GM04503 (cell line): Measurements from ENCODE around the gene ERBB2.
"Not testable (repeated sequence)": the region's sequence is repeated elsewhere in the genome, so short reads cannot be mapped to it uniquely, and the experiment has no call there.

Source experiments
- DNase-seq: peaks from one replicate; pipeline ENCODE4 v3.0.0-alpha.2; 2012; ENCODE audit warnings: low read depth

ERBB2 gene

GRCh38 chr17:39703913-39704312 lies 4.0 kb downstream of the ERBB2 start:
- DNase-seq, result no peak

- no peak for DNase-seq
These were observed 5.1 kb downstream of the ERBB2 start for GRCh38 chr17:39704821-39705551.

GRCh38 chr17:39705786-39706348 lies 6.0 kb downstream of the ERBB2 start:
- no peak for DNase-seq

GRCh38 chr17:39706383-39706782 lies 6.5 kb downstream of the ERBB2 start:
- no peak for DNase-seq

- no peak for DNase-seq
These were observed 7.1 kb downstream of the ERBB2 start for GRCh38 chr17:39706921-39707337.

GRCh38 chr17:39709319-39709997 lies 9.6 kb downstream of the ERBB2 start:
- DNase-seq, result no peak

GRCh38 chr17:39709998-39710964 lies 10.4 kb downstream of the ERBB2 start:
- no peak for DNase-seq

GRCh38 chr17:39711071-39711470 lies 11.2 kb downstream of the ERBB2 start:
- DNase-seq, result not testable (repeated sequence)

- no peak for DNase-seq
These were observed 12.0 kb downstream of the ERBB2 start for GRCh38 chr17:39711851-39712250.

- DNase-seq, result no peak
These were observed 14.4 kb downstream of the ERBB2 start for GRCh38 chr17:39714234-39714633.

- DNase-seq, result no peak
These were observed 15.7 kb downstream of the ERBB2 start for GRCh38 chr17:39715375-39716072.

- no peak for DNase-seq
These were observed 16.4 kb downstream of the ERBB2 start for GRCh38 chr17:39716073-39716818.

- no peak for DNase-seq
These were observed 17.1 kb downstream of the ERBB2 start for GRCh38 chr17:39716879-39717536.

GRCh38 chr17:39717660-39718059 lies 17.8 kb downstream of the ERBB2 start:
- DNase-seq, result no peak

GRCh38 chr17:39719563-39720355 lies 19.9 kb downstream of the ERBB2 start:
- DNase-seq, result no peak

- DNase-seq, result no peak
These were observed 22.2 kb downstream of the ERBB2 start for GRCh38 chr17:39722104-39722503.

- no peak for DNase-seq
These were observed 23.3 kb downstream of the ERBB2 start for GRCh38 chr17:39722965-39723848.

- no peak for DNase-seq
These were observed 24.9 kb downstream of the ERBB2 start for GRCh38 chr17:39724731-39725130.
